T-helper 22 cell (primary cell): Measurements from ENCODE around the gene RBPMS2.

Experiments
- DNase-seq: peaks from one replicate; pipeline ENCODE4 v3.0.0-alpha.2; 2020; ENCODE audit warnings: low read depth

RBPMS2 gene

GRCh38 chr15:64783796-64784195 is 8.4 kb upstream of the RBPMS2 start:
- no peak for DNase-seq

- no peak for DNase-seq
These were observed 7.4 kb upstream of the RBPMS2 start for GRCh38 chr15:64782751-64783150.

DNA sequence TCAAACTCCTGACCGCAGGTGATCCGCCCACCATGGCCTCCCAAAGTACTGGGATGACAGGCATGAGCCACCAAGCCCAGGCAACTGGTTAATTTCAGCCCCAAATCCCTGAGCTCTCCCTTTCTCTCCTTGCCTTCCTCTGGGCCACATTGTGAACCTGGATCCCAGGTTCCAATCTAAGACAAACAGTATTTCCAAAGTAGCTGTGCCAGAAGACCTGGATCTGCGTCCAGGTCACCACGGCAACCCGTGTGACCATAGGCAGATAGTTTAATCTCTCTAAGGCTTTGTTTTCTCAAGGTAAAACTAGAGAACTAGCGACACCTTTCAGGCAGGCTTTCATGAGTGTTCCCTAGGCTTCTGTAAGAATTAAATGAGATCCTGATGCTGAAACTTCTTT is 5.9 kb upstream of the RBPMS2 start:
- DNase-seq, result no peak

DNA sequence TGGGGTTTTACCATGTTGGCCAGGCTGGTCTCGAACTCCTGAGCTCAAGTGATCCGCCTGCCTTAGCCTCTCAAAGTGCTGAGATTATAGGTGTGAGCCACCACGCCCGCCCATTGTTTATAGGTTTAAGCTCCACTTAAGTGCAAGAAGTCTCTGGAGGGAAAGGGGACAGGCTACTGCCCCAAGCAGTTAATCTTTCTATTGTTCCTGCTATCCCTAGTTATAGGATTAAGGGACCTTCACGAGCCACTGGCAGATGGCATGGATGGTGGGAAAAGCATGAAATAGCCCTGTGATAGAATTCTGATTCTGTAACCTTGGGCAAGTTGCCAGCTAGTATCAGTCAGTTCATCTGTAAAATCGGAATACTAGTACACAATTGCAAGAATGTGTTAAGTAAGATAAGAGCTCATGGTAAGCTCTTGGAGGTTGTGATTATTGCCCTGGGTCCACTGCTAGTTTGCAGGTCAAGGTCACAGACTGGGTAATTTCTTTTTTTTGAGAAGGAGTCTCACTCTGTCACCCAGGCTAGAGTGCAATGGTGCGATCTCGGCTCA is 5.3 kb upstream of the RBPMS2 start:
- DNase-seq, result no peak

DNA sequence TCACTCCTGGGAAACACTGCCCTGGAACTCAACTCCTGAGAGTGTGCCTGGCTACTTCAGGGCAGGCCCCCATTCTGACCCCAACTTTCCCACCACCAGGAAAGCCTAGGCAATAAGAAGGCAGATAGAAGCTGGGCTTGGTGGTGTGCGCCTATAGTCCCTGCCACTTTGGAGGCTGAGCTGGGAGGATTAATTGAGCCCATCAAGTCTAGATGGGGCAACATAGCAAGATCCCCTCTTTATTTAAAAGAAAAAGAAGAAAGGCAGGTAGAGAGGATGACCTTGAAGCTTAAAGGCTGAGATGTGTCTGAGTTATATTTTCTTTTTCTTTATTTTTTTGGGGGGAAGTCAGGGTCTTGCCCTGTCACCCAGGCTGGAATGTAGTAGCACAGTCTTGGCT is 4.2 kb upstream of the RBPMS2 start:
- no peak for DNase-seq

- DNase-seq, result no peak
These were observed 3.6 kb upstream of the RBPMS2 start for GRCh38 chr15:64779024-64779423.

DNA sequence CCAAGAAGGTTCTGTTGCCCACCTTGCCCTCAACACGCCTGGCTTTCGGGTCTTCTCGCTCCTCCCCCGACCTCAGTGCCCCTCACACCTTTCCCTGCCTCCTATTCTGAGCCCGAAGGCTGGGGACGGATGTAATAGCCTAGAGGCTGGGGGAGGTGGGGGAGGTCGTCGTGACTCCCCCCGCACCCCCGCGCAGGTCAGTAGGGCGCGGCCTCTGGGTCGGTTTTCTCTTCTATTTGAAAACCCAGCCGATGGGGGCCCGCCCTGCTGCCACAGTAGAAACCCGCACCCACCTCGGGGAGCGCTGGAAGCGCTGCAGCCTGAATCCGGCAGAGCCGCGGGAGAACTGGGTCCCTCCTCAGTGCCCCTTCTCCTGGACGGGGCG is 1.0 kb upstream of the RBPMS2 start:
- DNase-seq, result no peak

DNA sequence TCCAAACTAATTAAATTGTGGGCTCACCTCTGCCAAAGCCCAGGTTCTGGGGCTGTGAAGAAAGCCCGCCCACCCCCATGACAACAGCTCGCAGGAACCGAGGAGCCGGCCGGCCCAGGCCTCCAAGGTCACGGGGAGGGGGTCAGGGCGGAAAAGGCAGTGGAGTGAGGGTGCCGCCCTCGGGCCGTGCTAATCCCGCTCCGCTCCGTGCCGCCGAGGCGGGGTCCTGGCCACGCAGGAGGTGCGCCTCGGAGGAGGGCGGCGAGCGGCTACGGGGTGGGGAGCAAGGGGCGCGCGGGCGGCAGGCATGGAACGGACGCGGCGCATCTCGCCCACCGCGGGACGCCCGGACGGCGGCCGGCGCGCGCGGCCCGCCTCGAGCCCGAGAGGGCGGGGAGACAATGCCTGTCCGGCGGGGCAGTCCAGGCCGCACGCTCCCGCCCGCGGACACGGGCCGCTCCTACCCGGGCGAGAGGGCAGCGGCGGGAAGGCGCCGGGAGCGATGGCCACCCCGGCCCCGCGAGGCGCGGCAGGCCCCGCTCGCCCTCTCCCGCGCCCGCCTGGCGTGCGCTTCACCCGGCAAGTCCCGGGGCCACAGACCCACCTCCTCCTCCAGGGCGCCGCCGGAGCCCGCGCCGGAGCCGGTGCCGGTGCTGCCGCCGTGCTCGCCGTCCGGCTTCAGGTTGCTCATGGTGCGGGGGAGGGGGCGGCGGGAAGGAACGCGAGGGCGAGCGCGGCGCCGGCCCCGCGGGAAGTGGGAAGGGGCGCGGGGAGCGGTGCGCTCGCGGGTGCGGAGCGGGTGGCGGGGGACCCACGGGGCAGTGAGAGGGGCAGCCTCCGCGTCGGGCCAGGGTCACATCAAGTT is 528 bp downstream of the RBPMS2 start:
- DNase-seq, result no peak

DNA sequence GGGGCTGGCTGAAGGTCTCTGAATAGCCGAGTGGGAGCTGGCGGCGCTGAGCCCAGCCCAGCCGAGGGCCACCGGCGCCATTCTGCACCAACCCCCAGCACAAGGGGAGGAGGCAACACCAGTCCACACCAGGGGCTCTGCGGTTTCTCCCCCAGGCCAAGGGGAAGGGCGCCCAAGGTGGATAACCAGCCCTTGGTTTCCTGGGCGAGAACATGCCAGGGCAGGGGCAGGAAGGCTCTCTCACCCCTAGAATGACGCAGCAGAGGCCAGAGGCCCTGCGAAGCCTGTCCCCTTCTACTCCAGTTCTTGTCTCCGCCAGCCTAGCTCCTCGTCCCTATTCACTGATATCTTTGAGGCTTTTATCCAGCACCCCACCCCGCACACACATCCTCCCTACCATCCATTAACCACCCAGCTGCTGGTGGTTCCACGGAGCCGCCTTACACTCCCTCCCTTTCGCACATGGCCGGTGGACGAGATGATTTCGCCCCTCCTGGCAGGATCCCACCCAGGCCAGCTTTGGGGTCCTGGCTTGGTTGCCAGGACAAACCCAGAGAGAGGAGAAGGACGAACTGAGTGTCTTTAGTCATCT is 1.3 kb downstream of the RBPMS2 start:
- no peak for DNase-seq

- DNase-seq, result no peak
These were observed 1.8 kb downstream of the RBPMS2 start for GRCh38 chr15:64773606-64774005.

- DNase-seq, result no peak
These were observed 2.4 kb downstream of the RBPMS2 start for GRCh38 chr15:64772964-64773363.

- DNase-seq, result no peak
These were observed 2.9 kb downstream of the RBPMS2 start for GRCh38 chr15:64772488-64772887.

GRCh38 chr15:64770626-64771025 is 4.8 kb downstream of the RBPMS2 start:
- no peak for DNase-seq

GRCh38 chr15:64767203-64767602 is 8.2 kb downstream of the RBPMS2 start:
- DNase-seq, result no peak

DNA sequence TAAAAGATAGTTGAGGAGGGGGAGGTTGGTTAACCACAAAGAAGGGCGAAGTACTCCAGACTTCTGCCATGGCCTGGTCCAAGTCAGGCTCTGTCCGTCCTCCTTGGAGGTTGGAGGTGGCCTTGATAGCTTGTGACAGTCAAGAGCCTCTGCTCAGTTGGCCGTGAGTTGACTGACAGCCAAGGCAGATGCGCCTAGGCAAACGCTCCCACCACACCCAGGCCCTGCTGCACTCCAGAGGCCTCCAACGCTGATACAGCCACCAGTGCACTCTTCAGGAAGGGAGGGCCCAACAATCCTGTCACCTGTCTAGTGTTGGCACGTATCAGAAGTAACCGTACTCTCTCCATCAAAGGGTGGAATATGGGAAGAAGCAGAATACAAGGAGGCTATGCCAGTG is 9.3 kb downstream of the RBPMS2 start:
- no peak for DNase-seq

DNA sequence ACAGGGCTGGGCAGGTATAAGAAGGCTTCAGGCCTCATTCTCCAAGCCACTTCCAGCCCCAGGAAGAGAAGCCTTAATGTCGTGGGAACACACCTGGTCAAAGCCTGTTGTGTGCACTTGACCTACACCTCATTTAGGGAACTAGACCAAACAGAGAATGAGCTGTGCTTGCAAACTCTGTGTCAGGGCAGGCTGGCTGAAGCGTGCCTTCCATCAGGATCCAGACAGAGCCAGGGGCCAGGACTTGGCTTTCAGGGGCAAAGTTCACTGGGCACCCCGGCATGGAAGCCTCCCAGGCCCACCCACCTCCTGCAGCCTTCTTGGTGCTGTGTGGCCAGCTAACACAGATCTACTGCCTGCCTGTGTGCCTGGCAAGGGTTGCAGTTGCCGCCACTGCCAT is 11.5 kb downstream of the RBPMS2 start:
- no peak for DNase-seq

GRCh38 chr15:64763462-64763861 is 11.9 kb downstream of the RBPMS2 start:
- DNase-seq, result no peak

DNA sequence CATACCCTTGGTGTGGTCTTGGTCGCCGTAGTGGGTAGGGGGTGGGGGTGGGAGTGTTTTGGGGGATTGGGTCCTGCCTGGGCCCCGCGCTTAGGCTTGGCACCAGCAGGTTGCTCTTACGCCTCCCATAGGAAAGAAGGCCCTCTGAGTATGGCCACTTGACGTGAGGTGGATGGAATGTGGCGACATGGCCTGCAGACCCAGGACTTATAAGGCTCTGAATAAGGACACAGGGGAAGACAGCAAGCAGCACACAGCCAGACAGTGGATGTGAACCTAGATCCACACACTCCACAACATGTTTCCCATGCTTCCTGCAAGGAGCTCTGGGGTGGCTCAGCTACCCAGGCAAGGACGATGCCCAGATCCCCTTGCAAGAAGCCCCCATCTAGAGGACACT is 12.4 kb downstream of the RBPMS2 start:
- DNase-seq, result no peak

DNA sequence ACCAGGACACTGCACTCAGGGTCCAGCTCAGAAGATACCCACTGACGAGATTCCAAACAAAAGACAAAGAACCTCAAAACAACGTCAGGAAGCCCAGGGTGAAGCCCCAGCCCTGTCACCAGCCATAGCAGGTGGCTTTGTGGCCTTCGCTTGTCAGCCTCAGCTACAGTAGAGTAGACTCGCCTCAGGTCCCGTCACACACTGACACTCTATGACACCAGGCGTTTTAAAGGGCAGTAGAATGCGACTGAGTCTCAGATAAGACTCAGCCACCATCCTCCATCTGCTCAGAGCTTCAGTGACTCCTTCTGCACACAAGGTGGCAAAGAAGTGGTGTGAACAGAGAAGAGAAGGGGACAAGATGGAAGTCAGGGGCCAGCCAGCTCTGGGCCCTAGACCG is 12.8 kb downstream of the RBPMS2 start:
- DNase-seq, result no peak

DNA sequence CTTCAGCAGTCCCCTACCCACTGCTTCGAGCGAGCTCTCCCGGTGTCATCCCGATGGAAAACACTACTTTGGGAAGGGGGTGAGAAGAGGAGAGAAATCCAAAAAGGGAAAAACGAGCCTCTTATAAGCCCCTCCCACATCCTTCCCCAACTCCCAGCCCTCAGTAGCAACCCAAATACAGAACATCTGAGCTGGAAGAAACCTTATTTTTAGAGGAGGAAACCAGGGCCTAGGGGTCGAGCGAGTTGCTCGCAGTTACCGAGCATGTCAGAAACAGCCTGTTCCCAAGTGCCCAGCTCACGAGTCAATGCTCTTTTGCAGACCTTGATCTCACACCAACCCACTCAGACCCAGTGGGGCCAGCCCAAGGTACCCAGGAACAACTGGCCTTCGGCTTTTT is 14.2 kb downstream of the RBPMS2 start:
- no peak for DNase-seq

GRCh38 chr15:64760056-64760455 is 15.3 kb downstream of the RBPMS2 start:
- no peak for DNase-seq

DNA sequence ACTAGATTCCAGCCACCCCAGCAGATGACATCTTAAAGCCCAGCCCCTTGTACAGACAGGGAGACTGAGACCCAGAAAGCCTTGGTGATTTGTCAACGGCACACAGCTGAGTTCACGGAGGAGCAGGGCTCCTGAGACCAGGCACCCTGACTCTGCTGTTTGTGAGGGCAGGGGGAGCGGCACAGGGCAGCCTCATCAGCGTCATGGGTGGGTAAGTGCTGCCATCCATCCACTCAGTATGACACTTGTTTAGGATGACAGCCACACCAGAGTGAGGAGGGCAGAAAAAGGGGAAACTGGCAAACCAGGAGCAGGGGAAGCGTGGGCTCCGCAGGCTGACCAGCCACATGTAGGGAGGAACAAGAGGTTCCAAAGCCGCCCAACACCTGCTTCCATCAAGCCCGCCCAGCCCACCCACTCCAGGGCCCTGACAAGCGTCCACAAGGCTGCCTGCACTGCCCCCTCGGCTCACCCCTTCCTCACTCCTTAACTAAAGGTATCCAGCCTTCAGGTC is 19.9 kb downstream of the RBPMS2 start:
- no peak for DNase-seq

DNA sequence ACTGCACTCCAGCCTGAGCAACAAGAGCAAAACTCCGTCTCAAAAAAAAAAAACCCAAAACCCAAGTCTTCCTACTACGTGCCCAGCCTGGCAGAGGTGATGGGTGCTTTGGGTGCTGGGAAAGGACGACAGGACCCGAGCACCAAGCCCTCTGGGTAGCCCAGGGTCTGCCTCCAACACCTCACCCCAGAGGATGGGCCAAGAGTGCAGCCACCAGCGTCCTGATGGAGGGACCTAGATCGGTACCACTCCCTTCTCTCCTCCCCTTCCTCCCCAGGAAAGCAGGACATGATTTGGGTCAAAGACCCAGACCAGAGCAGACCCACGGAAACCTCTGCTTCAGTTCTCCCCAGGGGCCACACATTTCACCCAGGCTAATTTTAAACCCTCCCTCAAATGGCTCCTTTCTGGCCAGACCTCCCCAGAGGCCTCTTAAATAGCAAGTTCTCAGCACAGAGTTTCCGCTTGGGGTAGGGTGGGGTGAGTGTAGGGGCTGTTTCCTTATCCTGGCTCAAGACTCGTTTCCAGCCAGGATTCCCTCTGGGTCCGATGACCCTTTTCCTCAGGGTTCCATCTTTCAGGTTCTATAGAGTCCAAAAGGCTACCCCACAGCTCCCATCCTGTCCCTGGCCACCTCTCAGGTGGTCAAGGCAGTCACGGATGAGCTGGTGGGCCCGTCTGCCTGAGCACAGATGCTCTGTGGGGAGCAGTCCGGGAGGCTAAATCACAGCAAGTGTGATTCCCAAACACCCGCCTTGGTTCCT is 20.5 kb downstream of the RBPMS2 start:
- no peak for DNase-seq
